ENCODE data around the gene CDKAL1.

CDKAL1 gene

DNA sequence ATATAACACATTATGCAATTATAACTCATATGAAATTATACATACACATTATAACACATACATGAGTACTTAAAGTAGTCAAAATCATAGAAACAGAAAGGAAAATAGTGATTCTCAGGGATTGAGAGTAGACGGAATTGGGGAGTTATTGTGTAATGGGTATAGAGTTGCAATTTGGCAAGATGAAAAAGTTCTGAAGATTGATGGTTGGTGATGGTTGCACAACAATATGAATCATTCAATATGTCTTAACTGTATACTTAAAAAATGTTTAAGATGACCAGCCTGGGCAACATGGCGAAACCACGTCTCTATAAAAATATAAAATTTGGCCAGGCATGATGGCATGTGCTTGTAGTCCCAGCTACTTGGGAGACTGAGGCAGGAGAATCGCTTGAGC is 372.7 kb downstream of the CDKAL1 start:
- TF ChIP-seq, protein P1, sequence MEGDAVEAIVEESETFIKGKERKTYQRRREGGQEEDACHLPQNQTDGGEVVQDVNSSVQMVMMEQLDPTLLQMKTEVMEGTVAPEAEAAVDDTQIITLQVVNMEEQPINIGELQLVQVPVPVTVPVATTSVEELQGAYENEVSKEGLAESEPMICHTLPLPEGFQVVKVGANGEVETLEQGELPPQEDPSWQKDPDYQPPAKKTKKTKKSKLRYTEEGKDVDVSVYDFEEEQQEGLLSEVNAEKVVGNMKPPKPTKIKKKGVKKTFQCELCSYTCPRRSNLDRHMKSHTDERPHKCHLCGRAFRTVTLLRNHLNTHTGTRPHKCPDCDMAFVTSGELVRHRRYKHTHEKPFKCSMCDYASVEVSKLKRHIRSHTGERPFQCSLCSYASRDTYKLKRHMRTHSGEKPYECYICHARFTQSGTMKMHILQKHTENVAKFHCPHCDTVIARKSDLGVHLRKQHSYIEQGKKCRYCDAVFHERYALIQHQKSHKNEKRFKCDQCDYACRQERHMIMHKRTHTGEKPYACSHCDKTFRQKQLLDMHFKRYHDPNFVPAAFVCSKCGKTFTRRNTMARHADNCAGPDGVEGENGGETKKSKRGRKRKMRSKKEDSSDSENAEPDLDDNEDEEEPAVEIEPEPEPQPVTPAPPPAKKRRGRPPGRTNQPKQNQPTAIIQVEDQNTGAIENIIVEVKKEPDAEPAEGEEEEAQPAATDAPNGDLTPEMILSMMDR (IDR thresholded peaks at IDR 0.05; ENCODE audit: extremely low read depth, insufficient read depth, missing control alignments): no peak
- in situ Hi-C loops (cut with MboI; ENCODE audit: low pct_unique_long_range_greater_than_20kb, low sequenced_read_pairs, unreplicated experiment): loop anchor here (25.0 kb wide), 1 partner anchor 680 kb away; the partner anchor contains the start of gene SOX4
- no peak for DNase-seq (ENCODE audit: low spot score)

DNA sequence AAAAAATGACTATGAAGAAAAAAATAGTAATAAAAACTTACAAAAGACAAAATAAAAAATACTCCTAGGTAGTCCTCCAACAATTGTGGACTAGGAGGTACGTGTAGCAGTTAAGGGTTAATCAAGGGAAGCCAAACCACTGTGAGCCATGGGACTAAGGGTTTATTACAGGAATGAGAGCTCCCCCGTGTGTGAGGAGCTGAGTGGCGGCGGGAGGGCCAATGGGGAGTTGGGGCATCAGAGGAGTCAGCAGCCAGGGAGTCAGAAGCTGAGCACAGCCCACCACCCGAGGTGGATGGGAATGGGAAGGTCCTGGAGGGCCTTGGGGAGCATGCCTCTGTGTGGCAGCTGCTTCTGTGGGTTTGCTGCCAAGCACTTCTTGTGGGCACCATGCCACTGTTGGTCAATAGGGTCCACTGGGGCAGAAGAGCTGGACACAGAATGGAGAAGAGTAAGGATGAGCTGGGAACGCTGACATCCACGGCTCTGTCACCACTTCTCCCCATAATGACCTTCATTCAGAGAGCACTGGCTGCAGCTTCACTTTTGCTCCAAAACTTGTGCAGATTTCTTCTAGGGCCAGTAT is 373.3 kb downstream of the CDKAL1 start:
- in situ Hi-C loops (cut with MboI; ENCODE audit: low pct_unique_long_range_greater_than_20kb, low sequenced_read_pairs, unreplicated experiment): loop anchor here (25.0 kb wide), 1 partner anchor 680 kb away; the partner anchor contains the start of gene SOX4
- no peak for DNase-seq (ENCODE audit: low spot score)
- TF ChIP-seq, protein P1 (IDR thresholded peaks at IDR 0.05; ENCODE audit: extremely low read depth, insufficient read depth, missing control alignments): no peak

DNA sequence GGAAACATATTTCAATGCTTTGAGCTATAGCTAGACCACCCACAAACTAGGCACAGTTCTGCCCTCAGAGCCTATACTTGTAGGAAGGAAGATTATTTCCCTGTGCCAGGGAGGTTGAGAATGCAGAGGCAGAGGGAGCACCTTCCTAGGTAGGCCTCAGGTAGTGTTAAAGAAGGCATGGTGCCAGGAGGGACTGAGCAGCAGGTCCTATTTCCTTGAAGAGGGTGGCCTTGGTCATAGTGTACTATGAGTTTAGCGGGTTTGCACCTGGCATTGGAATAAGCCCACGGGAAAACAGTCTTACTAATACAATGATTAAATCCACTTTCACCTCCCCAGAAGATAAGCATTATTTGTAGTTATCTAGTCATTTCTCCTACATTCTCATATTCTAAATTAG is 375.4 kb downstream of the CDKAL1 start:
- no peak for DNase-seq (ENCODE audit: low spot score)
- TF ChIP-seq, protein P1 (IDR thresholded peaks at IDR 0.05; ENCODE audit: extremely low read depth, insufficient read depth, missing control alignments): no peak
- in situ Hi-C loops (cut with MboI; ENCODE audit: low pct_unique_long_range_greater_than_20kb, low sequenced_read_pairs, unreplicated experiment): loop anchor here (25.0 kb wide), 1 partner anchor 678 kb away; the partner anchor contains the start of gene SOX4

DNA sequence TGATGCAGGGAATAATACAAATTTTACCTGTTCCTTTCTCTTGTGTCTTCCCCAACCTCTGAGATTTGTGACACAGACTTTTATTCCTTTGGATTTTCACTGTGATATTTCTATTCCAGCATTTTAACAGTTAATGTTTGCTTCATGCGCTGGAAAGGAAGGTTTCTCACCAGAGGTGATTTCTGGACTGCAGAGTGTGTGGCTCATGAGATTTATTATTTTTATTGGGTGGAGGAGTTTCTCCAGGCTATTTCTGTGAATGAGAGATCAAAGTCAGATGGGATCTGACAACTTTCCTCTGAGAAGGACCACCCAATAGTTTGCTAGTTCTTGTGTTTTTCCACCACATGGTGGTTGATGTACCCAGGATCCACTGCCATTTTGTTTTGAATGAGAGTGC is 377.5 kb downstream of the CDKAL1 start:
- TF ChIP-seq, protein P1 (IDR thresholded peaks at IDR 0.05; ENCODE audit: extremely low read depth, insufficient read depth, missing control alignments): no peak
- DNase-seq (ENCODE audit: low spot score): no peak
- in situ Hi-C loops (cut with MboI; ENCODE audit: low pct_unique_long_range_greater_than_20kb, low sequenced_read_pairs, unreplicated experiment): loop anchor here (25.0 kb wide), 1 partner anchor 676 kb away; the partner anchor contains the start of gene SOX4

DNA sequence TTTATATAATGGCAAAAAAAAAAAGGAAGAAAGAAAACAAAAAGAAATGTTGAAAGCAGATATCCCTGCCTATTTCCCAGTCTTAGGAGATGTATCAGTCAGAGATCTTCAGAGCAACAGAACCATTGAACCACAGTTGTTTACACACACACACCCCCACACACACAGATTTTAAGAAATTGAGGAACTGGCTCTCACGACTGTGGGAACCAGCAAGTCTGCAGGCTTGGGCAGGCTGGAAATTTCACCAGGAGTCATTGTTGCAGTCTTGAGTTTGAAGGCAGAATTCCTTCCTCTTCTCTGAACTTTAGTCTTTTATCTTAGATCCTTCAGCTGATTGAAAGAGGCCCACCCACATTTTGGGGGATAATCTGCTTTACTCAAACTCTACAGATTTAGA is 380.9 kb downstream of the CDKAL1 start:
- TF ChIP-seq, protein P1 (IDR thresholded peaks at IDR 0.05; ENCODE audit: extremely low read depth, insufficient read depth, missing control alignments): no peak
- DNase-seq (ENCODE audit: low spot score): no peak
- in situ Hi-C loops (cut with MboI; ENCODE audit: low pct_unique_long_range_greater_than_20kb, low sequenced_read_pairs, unreplicated experiment): loop anchor here (25.0 kb wide), 1 partner anchor 672 kb away; the partner anchor contains the start of gene SOX4

DNA sequence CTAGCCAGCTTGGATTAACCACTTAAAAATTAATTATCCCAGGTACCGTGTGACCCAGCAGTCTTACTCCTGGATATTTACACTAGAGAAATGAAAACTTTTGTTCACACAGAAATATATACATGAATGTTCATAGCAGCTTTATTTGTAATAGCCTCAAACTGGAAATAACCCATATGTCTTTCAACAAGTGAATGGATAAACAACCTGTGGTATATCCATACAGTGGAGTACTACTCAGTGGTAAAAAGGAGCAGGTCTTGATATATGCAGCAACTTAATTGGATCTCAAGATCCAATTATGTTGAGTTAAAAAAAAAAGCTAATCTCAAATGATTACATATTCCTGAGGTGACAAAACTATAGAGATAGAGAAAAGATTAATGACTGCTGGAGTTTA is 381.4 kb downstream of the CDKAL1 start:
- TF ChIP-seq, protein P1 (IDR thresholded peaks at IDR 0.05; ENCODE audit: extremely low read depth, insufficient read depth, missing control alignments): no peak
- in situ Hi-C loops (cut with MboI; ENCODE audit: low pct_unique_long_range_greater_than_20kb, low sequenced_read_pairs, unreplicated experiment): loop anchor here (25.0 kb wide), 1 partner anchor 672 kb away; the partner anchor contains the start of gene SOX4
- DNase-seq (ENCODE audit: low spot score): no peak
